ENCODE results near the gene DENND1B. TPM values are rescaled to one million over a fixed set of nuclear protein-coding genes. Genes with fewer than 3 reads are reported as not detected.
A peak's percentile ranks its signal among the peaks of the same experiment; 100 is the strongest.

The DENND1B gene
- total RNA-seq, 2 donors from 2014 or later, result 12.2 to 17.1 TPM

GRCh38 chr1:197797010-197797409 is 21.7 kb upstream of the DENND1B start:
- no peak for ATAC-seq (replicated peaks)
- peaks cover 23% of the 10 kb centered on the region for H3K9me3 Mint-ChIP-seq

GRCh38 chr1:197788741-197789739 is 13.8 kb upstream of the DENND1B start:
- Mint-ChIP-seq H3K4me1 (no peaks in the 10 kb centered on the region), H3K4me3 (no peak overlapping the region), H3K36me3 (ENCODE audit: low read depth) (no peaks in the 10 kb centered on the region), H3K9me3 (no peaks in the 10 kb centered on the region), H3K27me3 (no peaks in the 10 kb centered on the region), H3K27ac (no peak overlapping the region)
- ATAC-seq (replicated peaks), result no peak

More at GRCh38 chr1:197797010-197797409, 21.7 kb upstream of the DENND1B start:
- Mint-ChIP-seq H3K36me3 (ENCODE audit: low read depth) (no peaks in the 10 kb centered on the region), H3K4me1 (no peaks in the 10 kb centered on the region), H3K27me3 (no peaks in the 10 kb centered on the region), H3K4me3 (no peak overlapping the region), H3K27ac (no peak overlapping the region)

GRCh38 chr1:197787623-197788536 is 12.6 kb upstream of the DENND1B start:
- H3K27me3 Mint-ChIP-seq, result no peaks in the 10 kb centered on the region
- no peaks in the 10 kb centered on the region for H3K36me3 Mint-ChIP-seq (ENCODE audit: low read depth)
- H3K27ac Mint-ChIP-seq, result no peak overlapping the region
- no peaks in the 10 kb centered on the region for H3K4me1 Mint-ChIP-seq
- ATAC-seq (replicated peaks), result peak; percentile 18
- H3K4me3 Mint-ChIP-seq, result no peak overlapping the region
- H3K9me3 Mint-ChIP-seq, result no peaks in the 10 kb centered on the region

GRCh38 chr1:197787056-197787455 is 11.8 kb upstream of the DENND1B start:
- Mint-ChIP-seq H3K27ac (no peak overlapping the region), H3K9me3 (no peaks in the 10 kb centered on the region), H3K4me1 (no peaks in the 10 kb centered on the region), H3K36me3 (ENCODE audit: low read depth) (no peaks in the 10 kb centered on the region), H3K4me3 (no peak overlapping the region), H3K27me3 (no peaks in the 10 kb centered on the region)
- no peak for ATAC-seq (replicated peaks)

- Mint-ChIP-seq H3K4me3 (no peak overlapping the region), H3K9me3 (no peaks in the 10 kb centered on the region), H3K27ac (no peak overlapping the region), H3K27me3 (no peaks in the 10 kb centered on the region), H3K36me3 (ENCODE audit: low read depth) (no peaks in the 10 kb centered on the region), H3K4me1 (no peaks in the 10 kb centered on the region)
- no peak for ATAC-seq (replicated peaks)
Measured at GRCh38 chr1:197786280-197786679, 11.0 kb upstream of the DENND1B start.

GRCh38 chr1:197783510-197783948 is 8.2 kb upstream of the DENND1B start:
- no peaks in the 10 kb centered on the region for H3K36me3 Mint-ChIP-seq (ENCODE audit: low read depth)
- H3K27me3 Mint-ChIP-seq, result no peaks in the 10 kb centered on the region
- H3K9me3 Mint-ChIP-seq, result no peaks in the 10 kb centered on the region
- peaks cover 9% of the 10 kb centered on the region for H3K4me1 Mint-ChIP-seq
- H3K4me3 Mint-ChIP-seq, result no peak overlapping the region
- ATAC-seq (replicated peaks), result no peak
- no peak overlapping the region for H3K27ac Mint-ChIP-seq

- Mint-ChIP-seq H3K4me1 (peaks cover 16% of the 10 kb centered on the region), H3K27me3 (no peaks in the 10 kb centered on the region), H3K4me3 (no peak overlapping the region)
Measured at GRCh38 chr1:197782722-197783360, 7.6 kb upstream of the DENND1B start.

GRCh38 chr1:197781968-197782721 is 6.9 kb upstream of the DENND1B start:
- no peaks in the 10 kb centered on the region for H3K27me3 Mint-ChIP-seq
- ATAC-seq (replicated peaks), result no peak
- H3K4me1 Mint-ChIP-seq, result peaks cover 21% of the 10 kb centered on the region
- H3K4me3 Mint-ChIP-seq, result no peak overlapping the region
- no peaks in the 10 kb centered on the region for H3K36me3 Mint-ChIP-seq (ENCODE audit: low read depth)
- no peaks in the 10 kb centered on the region for H3K9me3 Mint-ChIP-seq
- H3K27ac Mint-ChIP-seq, result no peak overlapping the region

More at GRCh38 chr1:197782722-197783360, 7.6 kb upstream of the DENND1B start:
- no peak for ATAC-seq (replicated peaks)
- H3K27ac Mint-ChIP-seq, result no peak overlapping the region
- H3K9me3 Mint-ChIP-seq, result no peaks in the 10 kb centered on the region
- H3K36me3 Mint-ChIP-seq (ENCODE audit: low read depth), result no peaks in the 10 kb centered on the region

- ATAC-seq (replicated peaks), result no peak
- Mint-ChIP-seq H3K9me3 (no peaks in the 10 kb centered on the region), H3K27ac (peak overlapping the region; percentile 69), H3K4me3 (no peak overlapping the region), H3K36me3 (ENCODE audit: low read depth) (no peaks in the 10 kb centered on the region), H3K27me3 (no peaks in the 10 kb centered on the region), H3K4me1 (peaks cover 28% of the 10 kb centered on the region)
Measured at GRCh38 chr1:197779921-197780320, 4.6 kb upstream of the DENND1B start.

GRCh38 chr1:197778366-197778945 is 3.2 kb upstream of the DENND1B start:
- no peaks in the 10 kb centered on the region for H3K27me3 Mint-ChIP-seq
- no peak for ATAC-seq (replicated peaks)
- H3K4me1 Mint-ChIP-seq, result peaks cover 33% of the 10 kb centered on the region

GRCh38 chr1:197776351-197777105 is 1.2 kb upstream of the DENND1B start:
- H3K36me3 Mint-ChIP-seq (ENCODE audit: low read depth), result peaks cover 10% of the 10 kb centered on the region
- peaks cover 39% of the 10 kb centered on the region for H3K4me1 Mint-ChIP-seq
- H3K4me3 Mint-ChIP-seq, result peak overlapping the region; percentile 88
- no peaks in the 10 kb centered on the region for H3K9me3 Mint-ChIP-seq
- ATAC-seq (replicated peaks), result peak; percentile 82
- H3K27me3 Mint-ChIP-seq, result no peaks in the 10 kb centered on the region
- H3K27ac Mint-ChIP-seq, result peak overlapping the region; percentile 97

More at GRCh38 chr1:197778366-197778945, 3.2 kb upstream of the DENND1B start:
- no peaks in the 10 kb centered on the region for H3K36me3 Mint-ChIP-seq (ENCODE audit: low read depth)
- H3K4me3 Mint-ChIP-seq, result peak overlapping the region; percentile 88
- peak overlapping the region; percentile 69 for H3K27ac Mint-ChIP-seq
- H3K9me3 Mint-ChIP-seq, result no peaks in the 10 kb centered on the region

- H3K27me3 Mint-ChIP-seq, result no peaks in the 10 kb centered on the region
- H3K4me1 Mint-ChIP-seq, result peaks cover 44% of the 10 kb centered on the region
- peak overlapping the region; percentile 88 for H3K27ac Mint-ChIP-seq
- H3K9me3 Mint-ChIP-seq, result no peaks in the 10 kb centered on the region
- H3K4me3 Mint-ChIP-seq, result peak overlapping the region; percentile 88
- peak; percentile 48 for ATAC-seq (replicated peaks)
- peaks cover 16% of the 10 kb centered on the region for H3K36me3 Mint-ChIP-seq (ENCODE audit: low read depth)
Measured at GRCh38 chr1:197774466-197775281, 606 bp downstream of the DENND1B start.
